Kidney (tissue), 14 donors: Measurements from ENCODE around the gene ENPP6. TPM values are rescaled to one million over a fixed set of nuclear protein-coding genes. Genes with fewer than 3 reads are reported as not detected.
A peak's percentile ranks its signal among the peaks of the same experiment; 100 is the strongest.

Source experiments
- DNase-seq, 5 donors: peaks; one replicate each; pipeline ENCODE4 v3.0.0-alpha.2; 2013 to 2020
- FAIRE-seq: peaks from 2 replicates; lab custom pipeline; 2012; peaks lifted over from hg19 to GRCh38; lab: Jason Lieb, UNC
- H3K27ac ChIP-seq, 2 donors: one replicate each; pipeline ENCODE4 v1.7.0; 2013; ENCODE audit warnings: low read depth in 2 of 2, low read length in 2 of 2, inconsistent platforms in 1 of 2
- H3K27me3 ChIP-seq: one replicate; pipeline ENCODE4 v1.7.1; 2013; ENCODE audit warnings: low read length, inconsistent platforms; ENCODE audit not compliant: control insufficient read depth, insufficient read depth
- H3K36me3 ChIP-seq, 3 donors: one replicate each; pipeline versions ENCODE4 v1.7.0 to v1.7.1; 2013; ENCODE audit warnings: low read length in 3 of 3, control low read depth in 1 of 3, inconsistent platforms in 1 of 3; ENCODE audit not compliant: insufficient read depth in 3 of 3, control insufficient read depth in 2 of 3
- H3K4me1 ChIP-seq, 3 donors: one replicate each; pipeline versions ENCODE4 v1.7.0 to v1.7.1; 2013; ENCODE audit warnings: low read length in 3 of 3, inconsistent platforms in 1 of 3, low read depth in 1 of 3; ENCODE audit not compliant: control insufficient read depth in 2 of 3, insufficient read depth in 2 of 3
- H3K4me3 ChIP-seq, 3 donors: one replicate each; pipeline versions ENCODE4 v1.7.0 to v1.8.1; 2013; ENCODE audit warnings: low read length in 3 of 3, control low read depth in 1 of 3, inconsistent platforms in 1 of 3
- H3K9ac ChIP-seq, 3 donors: one replicate each; pipeline versions ENCODE4 v1.7.0 to v1.7.1; 2013; ENCODE audit warnings: low read length in 3 of 3, control low read depth in 1 of 3, inconsistent platforms in 1 of 3
- H3K9me3 ChIP-seq, 3 donors: one replicate each; pipeline versions ENCODE4 v1.7.0 to v1.7.1; 2013; ENCODE audit warnings: low read length in 3 of 3, control low read depth in 1 of 3, inconsistent platforms in 1 of 3; ENCODE audit not compliant: control insufficient read depth in 2 of 3, insufficient read depth in 1 of 3
- CTCF ChIP-seq: IDR thresholded peaks from 3 replicates; pipeline ENCODE4 v1.5.1; 2012; ENCODE audit warnings: mild to moderate bottlenecking, moderate library complexity, borderline replicate concordance; ENCODE audit not compliant: insufficient read depth; ENCODE audit errors: extremely low read depth
- intact Hi-C: fragments of 100-400 bp; cut with DNase I; formaldehyde crosslinking; loops from one replicate; pipeline ENCODE4 v1.11.1; 2022
- polyA plus RNA-seq: library from polyadenylated mRNA; stranded (reverse); fragments of 350-450 nt; fragmentation: Illumina TruSeq; extraction: RNeasy Lipid Tissue Mini Kit (QIAGEN cat#74804); gene quantifications from one replicate; pipeline ENCODE4 v1.2.3, GENCODE V29; 2014; ENCODE audit warnings: low read depth, low replicate concordance; ENCODE audit not compliant: insufficient read depth
- total RNA-seq: library from RNA; stranded (reverse); fragmentation: NEBNext Ultra II Directional; extraction: Animal tissue kit (Norgen Biotek cat#: 25700); gene quantifications from one replicate; pipeline ENCODE4 v1.2.1, GENCODE V29; 2021
- donor health status: control.
- donor health status: control.
- donor health status: control.
- donor health status: control.
- donor health status: control.
- donor health status: DM: yes; HTN: yes; CAD: no.
- donor health status: Normal renal cell carcinoma (clear cell type).

ENPP6 gene
- total and polyA plus RNA-seq, 2 donors from 2014 or later: 0.91 to 7.2 TPM

GRCh38 chr4:184096561-184097240 lies 121.0 kb downstream of the ENPP6 start:
- no peaks in the 10 kb centered on the region for H3K36me3 ChIP-seq
- H3K9ac ChIP-seq: no peak overlapping the region
- no peak for TF ChIP-seq CTCF
- intact Hi-C loops: no loop called here
- no peaks in the 10 kb centered on the region for H3K9me3 ChIP-seq
- H3K27me3 ChIP-seq: no peaks in the 10 kb centered on the region
- DNase-seq (peak in 1 of 5 donors; percentile 78), FAIRE-seq (no peak)
- H3K4me3 ChIP-seq: peak overlapping the region in 1 of 3 donors; percentile 40
- H3K27ac ChIP-seq: no peak overlapping the region
- H3K4me1 ChIP-seq: peaks cover 0 to 15% (median 3%) of the 10 kb centered on the region in 3 donors

DNA sequence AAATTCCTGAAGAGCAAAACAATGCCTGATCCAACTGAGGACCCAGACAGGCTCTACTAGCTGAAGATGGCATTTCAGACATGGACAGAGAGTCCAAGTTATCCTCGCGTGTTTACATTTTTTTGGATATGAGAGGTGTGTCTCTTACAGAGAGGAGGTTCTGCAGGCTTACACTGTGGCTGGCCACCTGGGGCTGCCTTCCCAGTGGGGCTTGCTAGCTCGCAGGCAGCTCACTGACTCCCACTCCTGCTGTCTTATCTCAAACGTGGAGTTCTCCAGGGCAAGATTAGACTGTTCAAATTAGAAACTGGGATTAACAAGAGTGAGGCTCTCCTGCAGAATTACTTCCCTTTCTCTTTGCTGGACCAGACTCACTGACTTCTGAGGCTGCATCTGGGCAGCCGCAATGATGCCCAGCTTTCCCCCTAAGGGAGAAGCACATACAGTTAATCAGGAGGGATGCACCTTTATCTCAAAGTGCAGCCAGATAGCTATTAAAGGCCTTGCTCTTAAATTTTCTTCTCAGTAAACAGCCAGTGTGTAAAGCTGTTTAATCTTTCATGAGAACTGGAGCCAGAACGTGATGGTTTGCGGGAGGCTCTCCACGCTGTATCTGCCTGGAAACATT lies 123.0 kb downstream of the ENPP6 start:
- H3K27ac ChIP-seq: no peak overlapping the region
- no peaks in the 10 kb centered on the region for H3K9me3 ChIP-seq
- no peaks in the 10 kb centered on the region for H3K27me3 ChIP-seq
- no peak overlapping the region for H3K4me3 ChIP-seq
- FAIRE-seq (no peak), DNase-seq (no peak)
- no peak for TF ChIP-seq CTCF
- H3K4me1 ChIP-seq: peaks cover 0 to 4% (median 0%) of the 10 kb centered on the region in 3 donors
- intact Hi-C loops: no loop called here
- H3K36me3 ChIP-seq: no peaks in the 10 kb centered on the region
- no peak overlapping the region for H3K9ac ChIP-seq

DNA sequence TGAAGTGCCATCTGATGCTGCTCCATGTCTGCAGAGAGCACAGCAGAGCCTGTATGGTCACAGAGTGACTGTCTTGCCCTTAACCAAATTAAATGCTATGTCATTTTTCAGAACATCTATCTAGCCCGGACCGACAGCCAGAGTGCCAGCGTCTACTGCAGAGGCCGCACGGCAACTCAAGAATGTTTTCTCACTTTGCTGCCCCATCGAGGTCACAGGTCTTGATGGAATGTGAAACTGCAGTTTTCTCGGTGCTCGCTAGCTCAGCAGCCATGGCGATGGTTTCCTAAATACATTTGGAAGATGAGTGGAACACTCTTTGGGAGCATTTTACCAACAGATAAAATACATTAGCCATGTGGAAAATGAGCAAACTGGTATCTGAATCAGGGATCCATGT lies 125.7 kb downstream of the ENPP6 start:
- Histone ChIP-seq H3K4me1 (no peaks in the 10 kb centered on the region), H3K27me3 (no peaks in the 10 kb centered on the region), H3K4me3 (no peak overlapping the region), H3K36me3 (no peaks in the 10 kb centered on the region), H3K9ac (no peak overlapping the region), H3K27ac (no peak overlapping the region), H3K9me3 (no peaks in the 10 kb centered on the region)
- intact Hi-C loops: no loop called here
- DNase-seq (peak in 3 of 5 donors; percentile 53 to 59 (median 54)), FAIRE-seq (no peak)
- no peak for TF ChIP-seq CTCF
